Mesenchymal stem cell (in vitro differentiated cells and primary cell): ENCODE data around the gene COL27A1.
A peak's percentile ranks its signal among the peaks of the same experiment; 100 is the strongest.

ENCODE experiments used
- DNase-seq: peaks from one replicate; pipeline ENCODE4 v3.0.0-alpha.2; 2013
- H2AFZ ChIP-seq: one replicate; pipeline ENCODE4 v1.6.1; 2013; ENCODE audit warnings: low read depth, mild to moderate bottlenecking, control low read depth, inconsistent platforms, low read length, moderate library complexity
- H2AK5ac ChIP-seq: 2 replicates; pipeline ENCODE4 v1.6.1; 2013; ENCODE audit warnings: low read length, moderate library complexity, mild to moderate bottlenecking, inconsistent platforms; ENCODE audit not compliant: severe bottlenecking
- H2BK120ac ChIP-seq: one replicate; pipeline ENCODE4 v1.6.1; 2013; ENCODE audit warnings: low read depth, mild to moderate bottlenecking, inconsistent platforms, low read length, moderate library complexity
- H2BK12ac ChIP-seq, 2 experiments: one replicate each; pipeline ENCODE4 v1.6.1; 2013; ENCODE audit warnings: inconsistent platforms in 2 of 2, low read length in 2 of 2, mild to moderate bottlenecking in 2 of 2, moderate library complexity in 2 of 2, control low read depth in 1 of 2
- H2BK15ac ChIP-seq: one replicate; pipeline ENCODE4 v1.6.1; 2013; ENCODE audit warnings: mild to moderate bottlenecking, low read depth, inconsistent platforms; ENCODE audit not compliant: poor library complexity, severe bottlenecking
- H2BK5ac ChIP-seq: 2 replicates; pipeline ENCODE4 v1.6.1; 2013; ENCODE audit warnings: low read depth, mild to moderate bottlenecking, low read length, control low read depth, inconsistent platforms; ENCODE audit not compliant: poor library complexity, severe bottlenecking
- H3K14ac ChIP-seq, 2 experiments: one replicate each; pipeline ENCODE4 v1.6.1; 2013; ENCODE audit warnings: inconsistent platforms in 2 of 2, low read length in 2 of 2, control low read depth in 1 of 2, mild to moderate bottlenecking in 1 of 2, moderate library complexity in 1 of 2
- H3K18ac ChIP-seq, 2 experiments: one replicate each; pipeline ENCODE4 v1.6.1; 2013; ENCODE audit warnings: inconsistent platforms in 2 of 2, low read length in 2 of 2, control low read depth in 1 of 2, low read depth in 1 of 2, mild to moderate bottlenecking in 1 of 2
- H3K23ac ChIP-seq, 2 experiments: one replicate each; pipeline ENCODE4 v1.6.1; 2013; ENCODE audit warnings: inconsistent platforms in 2 of 2, low read length in 2 of 2, mild to moderate bottlenecking in 2 of 2, moderate library complexity in 2 of 2, control low read depth in 1 of 2
- H3K27ac ChIP-seq: 2 replicates; pipeline ENCODE4 v1.5.1; 2013; ENCODE audit warnings: mild to moderate bottlenecking, moderate library complexity, low read length, control low read depth, inconsistent platforms; ENCODE audit not compliant: poor library complexity, severe bottlenecking
- H3K27me3 ChIP-seq, 2 experiments: 2 replicates each; pipeline versions ENCODE4 v1.6.1 to v1.7.0; 2013; ENCODE audit warnings: low read length in 2 of 2, mild to moderate bottlenecking in 2 of 2, moderate library complexity in 2 of 2, control low read depth in 1 of 2, inconsistent platforms in 1 of 2; ENCODE audit not compliant: control insufficient read depth in 1 of 2, insufficient read depth in 1 of 2
- H3K36me3 ChIP-seq, 2 experiments: 2 replicates each; pipeline versions ENCODE4 v1.6.1 to v1.7.0; 2013; ENCODE audit warnings: low read length in 2 of 2, control low read depth in 1 of 2, inconsistent platforms in 1 of 2, low read depth in 1 of 2, mild to moderate bottlenecking in 1 of 2; ENCODE audit not compliant: insufficient read depth in 2 of 2, control insufficient read depth in 1 of 2
- H3K4ac ChIP-seq, 2 experiments: one replicate each; pipeline ENCODE4 v1.6.1; 2013; ENCODE audit warnings: inconsistent platforms in 2 of 2, low read length in 2 of 2, mild to moderate bottlenecking in 2 of 2, moderate library complexity in 2 of 2, control low read depth in 1 of 2, low read depth in 1 of 2
- H3K4me1 ChIP-seq: 2 replicates; pipeline ENCODE4 v1.6.1; 2013; ENCODE audit warnings: low read depth, low read length, control low read depth; ENCODE audit not compliant: control insufficient read depth, insufficient read depth
- H3K4me2 ChIP-seq: 2 replicates; pipeline ENCODE4 v1.6.1; 2013; ENCODE audit warnings: low read length, mild to moderate bottlenecking, inconsistent platforms; ENCODE audit not compliant: poor library complexity, severe bottlenecking
- H3K4me3 ChIP-seq, 2 experiments: 2 replicates each; pipeline versions ENCODE4 v1.5.1 to v1.7.0; 2013; ENCODE audit warnings: low read length in 2 of 2, mild to moderate bottlenecking in 2 of 2, control low read depth in 1 of 2, low read depth in 1 of 2; ENCODE audit not compliant: insufficient read depth in 1 of 2
- H3K79me1 ChIP-seq: replicated peaks from 2 replicates; pipeline ENCODE4 v1.6.1; 2013; ENCODE audit warnings: mild to moderate bottlenecking, control low read depth, low read length, inconsistent platforms; ENCODE audit not compliant: poor library complexity, severe bottlenecking
- H3K9ac ChIP-seq: 2 replicates; pipeline ENCODE4 v1.7.0; 2013; ENCODE audit warnings: mild to moderate bottlenecking, low read length, moderate library complexity
- H3K9me3 ChIP-seq: 2 replicates; pipeline ENCODE4 v1.7.0; 2013; ENCODE audit warnings: mild to moderate bottlenecking, low read length; ENCODE audit not compliant: control insufficient read depth
- H4K8ac ChIP-seq: one replicate; pipeline ENCODE4 v1.6.1; 2013; ENCODE audit warnings: inconsistent platforms, mild to moderate bottlenecking, low read length, moderate library complexity
- H4K91ac ChIP-seq: one replicate; pipeline ENCODE4 v1.6.1; 2013; ENCODE audit warnings: mild to moderate bottlenecking, low read length, inconsistent platforms
- WGBS: methylation state at CpG from one replicate; pipeline ENCODE4 v1.1.7; 2013; ENCODE audit warnings: mixed read lengths; 5-methylcytosine and 5-hydroxymethylcytosine counted together

COL27A1 gene

GRCh38 chr9:114181607-114182409, 26.5 kb downstream of the COL27A1 start:
- Histone ChIP-seq H3K4me3 (no peak overlapping the region), H2AK5ac (peak overlapping the region; percentile 26), H3K4me2 (no peak overlapping the region), H3K9ac (no peak overlapping the region), H2BK120ac (no peak overlapping the region), H3K4ac (no peak overlapping the region), H2AFZ (no peak overlapping the region), H4K8ac (no peak overlapping the region), H3K79me1 (peaks cover 47% of the 10 kb centered on the region), H3K9me3 (no peaks in the 10 kb centered on the region), H3K27ac (peak overlapping the region; percentile 42), H3K14ac (no peak overlapping the region), H2BK15ac (peak overlapping the region; percentile 68), H3K4me1 (peaks cover 45% of the 10 kb centered on the region), H4K91ac (no peak overlapping the region), H3K27me3 (no peaks in the 10 kb centered on the region), H2BK12ac (peak overlapping the region in 1 of 2 experiments; percentile 45), H2BK5ac (no peak overlapping the region), H3K23ac (no peak overlapping the region), H3K36me3 (peaks cover 6 to 67% of the 10 kb centered on the region in 2 experiments), H3K18ac (peak overlapping the region in 1 of 2 experiments; percentile 16)
- DNase-seq, result peak; percentile 89
- 56% methylated on average over 7 of the region's 9 CpGs for WGBS

DNA sequence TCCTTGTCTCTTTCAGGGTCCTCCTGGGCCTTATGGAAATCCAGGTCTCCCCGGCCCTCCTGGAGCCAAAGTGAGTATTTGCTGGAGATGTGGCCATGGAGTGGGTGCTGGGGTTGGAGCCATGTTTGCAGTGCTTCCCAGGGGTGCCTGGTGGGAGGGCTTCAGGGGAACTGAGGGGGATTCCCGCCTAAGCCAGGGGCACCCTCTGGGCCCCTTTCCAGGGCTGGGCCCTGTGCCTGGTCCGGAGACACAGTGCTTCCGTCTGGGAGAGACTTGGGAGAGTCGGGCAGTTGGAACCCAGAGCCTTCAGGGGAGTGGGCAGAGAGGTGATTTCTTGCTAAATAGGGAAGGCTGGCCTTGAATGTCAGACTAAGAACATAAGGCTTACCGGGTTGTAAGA, 27.7 kb downstream of the COL27A1 start:
- Histone ChIP-seq H2BK12ac (no peak overlapping the region), H2BK120ac (no peak overlapping the region), H3K36me3 (peaks cover 6 to 74% of the 10 kb centered on the region in 2 experiments), H2AK5ac (no peak overlapping the region), H3K14ac (no peak overlapping the region), H3K4me3 (no peak overlapping the region), H3K9ac (no peak overlapping the region), H2AFZ (no peak overlapping the region), H3K4ac (no peak overlapping the region), H3K18ac (peak overlapping the region in 1 of 2 experiments; percentile 56), H4K8ac (no peak overlapping the region), H3K23ac (peak overlapping the region in 1 of 2 experiments; percentile 42), H3K27me3 (no peaks in the 10 kb centered on the region), H2BK5ac (no peak overlapping the region), H3K79me1 (peaks cover 50% of the 10 kb centered on the region), H3K27ac (no peak overlapping the region), H3K4me2 (no peak overlapping the region), H3K4me1 (peaks cover 38% of the 10 kb centered on the region), H4K91ac (no peak overlapping the region), H3K9me3 (no peaks in the 10 kb centered on the region), H2BK15ac (no peak overlapping the region)
- DNase-seq, result no peak
- 97% methylated on average over 6 of the region's 6 CpGs for WGBS

GRCh38 chr9:114184071-114184470, 28.7 kb downstream of the COL27A1 start:
- Histone ChIP-seq H2BK120ac (no peak overlapping the region), H3K27ac (no peak overlapping the region), H4K8ac (no peak overlapping the region), H3K4me2 (no peak overlapping the region), H3K4me3 (no peak overlapping the region), H3K4me1 (peaks cover 28% of the 10 kb centered on the region), H3K4ac (no peak overlapping the region), H4K91ac (no peak overlapping the region), H3K14ac (peak overlapping the region in 1 of 2 experiments; percentile 15), H3K18ac (no peak overlapping the region), H3K23ac (no peak overlapping the region), H3K9ac (no peak overlapping the region), H2BK5ac (no peak overlapping the region), H2BK15ac (no peak overlapping the region), H2AFZ (no peak overlapping the region), H3K27me3 (no peaks in the 10 kb centered on the region), H2AK5ac (no peak overlapping the region), H3K36me3 (peaks cover 6 to 64% of the 10 kb centered on the region in 2 experiments), H3K9me3 (peaks cover 6% of the 10 kb centered on the region), H3K79me1 (peaks cover 41% of the 10 kb centered on the region), H2BK12ac (peak overlapping the region in 1 of 2 experiments; percentile 57)
- WGBS, result 92% methylated on average over 3 of the region's 3 CpGs
- DNase-seq, result peak; percentile 43

DNA sequence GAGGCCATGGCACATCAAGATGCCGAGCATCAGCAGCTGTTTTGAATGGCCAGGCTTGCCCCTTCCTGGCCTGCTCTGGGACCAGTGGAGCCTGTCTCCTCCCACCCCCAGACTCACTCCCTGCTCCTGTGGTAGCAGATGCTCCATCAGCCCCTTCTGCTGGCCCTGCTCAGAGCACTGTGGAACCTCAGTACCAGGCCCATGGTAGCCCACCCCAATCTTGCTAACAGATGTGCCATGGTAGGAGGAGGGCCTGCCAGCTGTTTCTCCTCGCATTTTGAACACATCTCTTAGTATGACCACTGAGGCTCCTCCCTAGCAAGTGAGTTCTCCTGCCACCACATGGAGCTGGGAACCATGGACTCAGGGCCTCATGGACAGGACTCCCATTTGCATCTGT, 29.5 kb downstream of the COL27A1 start:
- Histone ChIP-seq H4K91ac (no peak overlapping the region), H3K18ac (peak overlapping the region in 1 of 2 experiments; percentile 14), H3K4me3 (no peak overlapping the region), H3K23ac (no peak overlapping the region), H2BK12ac (no peak overlapping the region), H3K27me3 (no peaks in the 10 kb centered on the region), H2BK15ac (no peak overlapping the region), H3K79me1 (peaks cover 38% of the 10 kb centered on the region), H3K9me3 (peaks cover 11% of the 10 kb centered on the region), H3K14ac (peak overlapping the region in 1 of 2 experiments; percentile 5), H3K27ac (no peak overlapping the region), H3K36me3 (peaks cover 6 to 59% of the 10 kb centered on the region in 2 experiments), H2BK120ac (no peak overlapping the region), H3K9ac (no peak overlapping the region), H4K8ac (peak overlapping the region; percentile 22), H2AK5ac (no peak overlapping the region), H3K4me2 (no peak overlapping the region), H2BK5ac (no peak overlapping the region), H3K4ac (peak overlapping the region in 1 of 2 experiments; percentile 18), H2AFZ (no peak overlapping the region), H3K4me1 (peaks cover 26% of the 10 kb centered on the region)
- DNase-seq, result no peak
- WGBS, result 100% methylated on average over 2 of the region's 2 CpGs
